GM18519 (cell line): ENCODE data around the gene KIF4A.

ENCODE experiments used
- ATAC-seq: cut with Tn5 transposase; IDR thresholded peaks from one replicate; pipeline ENCODE4 v1.9.1; 2021; ENCODE audit warnings: mild to moderate bottlenecking, moderate library complexity; ENCODE audit not compliant: unreplicated experiment, low FRiP score

The KIF4A gene

DNA sequence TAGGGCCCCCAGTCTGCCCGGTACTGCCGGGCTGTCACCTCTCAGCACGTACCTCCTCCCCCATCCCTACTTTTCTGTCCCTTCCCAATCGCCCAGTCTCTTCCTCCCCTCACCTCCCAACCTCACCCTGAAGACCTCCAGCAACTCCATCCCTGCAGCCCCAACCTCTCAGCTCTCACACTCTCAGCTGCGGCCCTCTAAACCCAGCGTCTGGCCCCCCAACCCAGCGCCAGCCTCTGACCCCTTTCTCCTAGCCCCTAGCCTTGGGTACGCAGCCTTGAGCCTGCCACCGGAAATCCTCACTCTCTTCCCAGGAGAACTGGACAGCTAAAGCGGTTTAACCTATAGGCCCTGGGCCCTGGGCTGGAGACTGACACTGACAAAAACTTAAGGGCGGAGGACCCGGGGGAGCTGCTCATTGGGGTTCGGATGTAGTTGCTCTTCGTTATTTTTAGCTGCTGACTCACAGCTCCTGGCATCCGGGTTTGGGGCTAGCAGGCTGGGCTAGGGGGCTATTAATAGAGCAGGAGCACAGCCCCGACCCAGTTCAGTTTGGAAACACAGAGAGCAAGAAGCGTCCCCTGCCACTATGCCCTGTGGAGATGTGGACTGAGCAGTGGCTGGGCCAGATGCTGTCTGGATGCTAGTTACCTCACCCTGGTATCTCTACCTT, 145.1 kb downstream of the KIF4A start:
- ATAC-seq = no peak

DNA sequence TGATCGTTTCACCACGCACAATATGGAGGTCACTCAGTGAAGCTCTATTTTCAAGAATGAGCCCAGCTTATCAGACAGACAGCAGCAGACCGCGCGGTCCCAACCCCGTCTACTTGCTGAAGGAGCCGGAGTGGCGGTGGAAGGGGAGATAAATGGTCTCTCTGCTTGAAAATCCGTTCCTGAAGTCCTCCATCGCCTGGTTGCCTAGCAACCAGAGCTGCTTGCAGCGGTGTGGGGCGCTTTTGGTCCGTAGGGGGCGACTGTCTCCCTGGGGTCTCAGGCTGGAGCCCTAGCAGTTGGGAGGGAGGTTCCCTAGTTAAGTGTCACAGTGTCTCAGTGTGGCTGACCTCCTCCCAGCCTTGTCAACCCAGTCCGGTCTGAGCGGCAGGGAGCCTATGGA, 146.4 kb downstream of the KIF4A start:
- ATAC-seq = no peak

DNA sequence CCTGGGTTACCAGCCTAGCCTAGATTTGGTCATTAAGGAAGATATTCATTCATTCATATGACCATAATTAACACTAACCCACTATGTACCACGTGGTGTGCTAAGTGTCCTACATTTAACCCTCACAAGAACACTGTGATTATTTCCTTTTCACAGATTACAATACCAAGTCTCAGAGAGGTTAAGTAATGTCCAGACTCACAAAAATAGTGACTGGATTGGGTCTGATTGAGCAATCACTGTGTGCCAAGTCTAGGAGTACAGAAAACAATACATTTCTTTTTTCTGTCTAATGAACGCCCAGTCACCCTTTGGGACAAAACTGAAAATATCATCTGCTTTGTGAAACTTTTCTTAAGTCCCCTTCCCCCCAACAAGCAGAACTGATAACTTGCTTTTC, 147.1 kb downstream of the KIF4A start:
- no peak for ATAC-seq

DNA sequence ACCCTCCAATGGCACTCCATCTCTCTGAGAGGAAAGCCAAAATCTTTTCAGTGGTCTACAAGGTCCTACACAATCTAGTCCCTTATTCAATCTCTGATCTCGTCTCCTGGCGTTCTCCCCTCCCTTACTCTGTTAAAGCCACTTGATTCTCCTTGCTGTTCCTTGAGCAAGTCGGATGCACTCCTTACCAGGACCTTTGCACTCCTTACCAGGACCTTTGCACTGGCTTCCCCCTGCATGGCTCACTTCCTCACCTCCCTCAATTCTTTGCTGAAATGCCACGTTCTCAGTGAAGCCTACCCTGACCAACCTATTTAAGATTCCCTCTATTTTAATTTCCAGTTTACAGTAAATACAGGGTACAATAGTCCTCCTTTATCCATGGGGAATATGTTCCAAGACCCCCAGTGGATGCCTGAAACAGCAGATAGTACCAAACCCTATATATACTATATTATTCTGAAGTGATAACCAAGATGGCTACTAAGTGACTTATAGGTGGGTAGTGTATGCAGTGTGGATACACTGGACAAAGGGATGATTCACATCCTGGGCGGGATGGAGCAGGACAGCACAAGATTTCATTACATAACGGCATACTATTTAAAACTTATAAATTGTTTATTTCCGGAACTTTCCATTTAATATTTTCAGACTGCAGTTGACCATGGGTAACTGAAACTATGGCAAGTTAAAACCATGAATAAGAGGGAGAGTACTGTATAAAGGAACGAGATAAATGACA, 148.2 kb downstream of the KIF4A start:
- ATAC-seq = no peak

DNA sequence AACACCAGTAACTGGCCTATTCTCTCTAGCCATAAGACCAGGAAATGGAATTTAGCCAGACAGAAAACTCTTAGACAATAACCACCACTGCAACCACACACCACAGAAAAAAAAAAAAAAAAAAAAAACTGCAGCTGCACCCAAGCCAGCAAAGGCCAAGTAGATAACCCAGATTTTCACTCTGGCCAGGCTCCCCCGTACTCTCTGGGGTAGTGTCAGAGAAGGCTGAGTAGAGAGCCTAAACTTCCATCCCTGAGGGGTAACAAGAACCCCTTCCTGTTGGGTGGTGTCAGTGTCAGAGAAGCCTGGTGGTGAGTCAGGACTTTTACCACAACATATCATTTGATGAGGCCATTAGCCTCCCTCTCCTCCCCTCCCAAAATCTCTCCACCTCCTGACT, 149.1 kb downstream of the KIF4A start:
- ATAC-seq = no peak

DNA sequence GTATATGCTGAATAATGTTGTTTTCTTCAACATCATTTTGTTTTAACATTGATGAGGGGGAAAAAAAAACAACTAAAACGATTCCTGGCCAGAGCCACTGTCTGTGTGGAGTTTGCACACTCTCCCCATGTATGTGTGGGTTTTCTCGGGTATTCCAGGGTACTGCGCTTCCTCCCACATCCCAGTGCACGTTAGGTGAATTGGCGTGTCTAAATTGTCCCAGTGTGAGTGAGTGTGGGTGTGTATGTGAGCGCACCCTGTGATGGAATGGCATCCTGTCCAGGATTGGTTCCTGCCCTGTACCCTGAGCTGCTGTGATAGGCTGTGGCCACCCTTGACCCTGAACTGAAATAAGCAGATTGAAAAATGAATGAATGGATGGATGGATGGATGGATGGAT, 152.3 kb downstream of the KIF4A start:
- no peak for ATAC-seq

DNA sequence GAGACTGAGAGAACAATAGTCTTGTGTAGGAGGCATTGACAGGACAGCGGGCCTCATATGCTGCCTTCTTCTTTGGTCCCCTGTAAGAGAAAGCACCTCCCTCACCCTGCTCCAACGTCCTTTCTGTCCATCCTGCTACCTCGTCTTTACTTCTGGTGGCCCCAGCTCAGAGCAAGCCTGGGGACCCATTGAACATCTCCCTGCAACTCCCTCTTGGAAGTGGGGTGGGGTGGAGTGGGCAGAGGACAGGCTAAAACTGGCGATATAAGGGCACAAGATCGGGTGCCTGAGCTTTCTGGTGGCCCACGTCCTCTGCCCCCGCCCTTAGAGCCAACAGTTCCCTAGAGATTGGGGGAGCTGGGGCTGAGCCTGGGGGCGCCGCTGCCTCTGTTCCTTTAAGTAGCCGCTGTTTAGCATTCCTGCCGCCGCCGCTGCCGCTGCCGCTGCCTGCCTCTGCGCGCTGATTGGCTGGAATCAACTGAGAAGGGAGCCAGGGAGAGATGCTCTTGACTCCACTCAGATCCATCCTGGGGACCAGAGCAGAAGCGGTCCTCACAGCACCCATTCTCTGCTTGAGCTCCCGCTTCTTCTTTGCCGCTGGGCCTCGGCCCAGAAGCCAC, 154.5 kb downstream of the KIF4A start, which contains the start of gene DLG3:
DLG3 (plus strand) TSS at position 510 of the 620 bp plus-strand sequence. CDS start 367 bp downstream, outside the sequence.
- no peak for ATAC-seq

DNA sequence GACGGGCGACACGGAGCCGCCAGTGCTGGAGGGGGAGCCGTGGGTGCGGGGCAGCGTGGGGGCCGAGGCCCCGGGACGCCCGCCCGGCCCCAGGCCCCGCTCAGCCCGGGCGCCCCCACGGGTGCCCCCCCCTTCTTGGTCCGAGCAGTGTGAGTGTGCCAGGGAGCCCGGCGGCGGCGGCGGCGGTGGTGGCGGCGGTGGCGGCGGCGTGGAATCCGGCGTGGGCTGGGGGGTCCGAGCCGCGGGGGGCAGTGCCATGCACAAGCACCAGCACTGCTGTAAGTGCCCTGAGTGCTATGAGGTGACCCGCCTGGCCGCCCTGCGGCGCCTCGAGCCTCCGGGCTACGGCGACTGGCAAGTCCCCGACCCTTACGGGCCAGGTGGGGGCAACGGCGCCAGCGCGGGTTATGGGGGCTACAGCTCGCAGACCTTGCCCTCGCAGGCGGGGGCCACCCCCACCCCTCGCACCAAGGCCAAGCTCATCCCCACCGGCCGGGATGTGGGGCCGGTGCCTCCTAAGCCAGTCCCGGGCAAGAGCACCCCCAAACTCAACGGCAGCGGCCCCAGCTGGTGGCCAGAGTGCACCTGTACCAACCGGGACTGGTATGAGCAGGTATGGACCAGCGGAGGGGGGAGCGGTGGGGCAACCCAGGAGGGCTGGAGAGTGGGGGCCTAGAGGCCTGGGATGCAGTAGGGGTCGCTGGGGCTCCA, 155.2 kb downstream of the KIF4A start:
- no peak for ATAC-seq

DNA sequence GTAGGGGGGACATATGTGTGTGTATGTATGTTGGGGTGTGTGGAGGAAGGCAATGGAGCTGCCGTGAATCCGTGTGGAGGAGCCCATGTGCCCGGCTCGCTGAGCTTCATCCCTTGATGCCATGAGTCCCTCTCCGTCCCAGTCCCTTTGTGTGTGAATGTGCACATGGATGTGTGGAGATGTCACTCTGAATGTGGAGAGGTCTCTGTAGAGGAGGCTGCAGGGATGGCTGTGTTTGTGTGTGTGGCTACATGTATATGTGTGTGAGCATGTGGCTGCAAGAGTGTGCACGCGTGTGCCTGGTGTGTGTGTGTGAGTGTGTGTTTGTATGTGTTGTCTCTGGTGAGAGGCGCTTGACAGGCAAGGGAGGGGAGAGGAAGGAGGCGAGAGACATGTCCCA, 156.0 kb downstream of the KIF4A start:
- ATAC-seq = no peak

DNA sequence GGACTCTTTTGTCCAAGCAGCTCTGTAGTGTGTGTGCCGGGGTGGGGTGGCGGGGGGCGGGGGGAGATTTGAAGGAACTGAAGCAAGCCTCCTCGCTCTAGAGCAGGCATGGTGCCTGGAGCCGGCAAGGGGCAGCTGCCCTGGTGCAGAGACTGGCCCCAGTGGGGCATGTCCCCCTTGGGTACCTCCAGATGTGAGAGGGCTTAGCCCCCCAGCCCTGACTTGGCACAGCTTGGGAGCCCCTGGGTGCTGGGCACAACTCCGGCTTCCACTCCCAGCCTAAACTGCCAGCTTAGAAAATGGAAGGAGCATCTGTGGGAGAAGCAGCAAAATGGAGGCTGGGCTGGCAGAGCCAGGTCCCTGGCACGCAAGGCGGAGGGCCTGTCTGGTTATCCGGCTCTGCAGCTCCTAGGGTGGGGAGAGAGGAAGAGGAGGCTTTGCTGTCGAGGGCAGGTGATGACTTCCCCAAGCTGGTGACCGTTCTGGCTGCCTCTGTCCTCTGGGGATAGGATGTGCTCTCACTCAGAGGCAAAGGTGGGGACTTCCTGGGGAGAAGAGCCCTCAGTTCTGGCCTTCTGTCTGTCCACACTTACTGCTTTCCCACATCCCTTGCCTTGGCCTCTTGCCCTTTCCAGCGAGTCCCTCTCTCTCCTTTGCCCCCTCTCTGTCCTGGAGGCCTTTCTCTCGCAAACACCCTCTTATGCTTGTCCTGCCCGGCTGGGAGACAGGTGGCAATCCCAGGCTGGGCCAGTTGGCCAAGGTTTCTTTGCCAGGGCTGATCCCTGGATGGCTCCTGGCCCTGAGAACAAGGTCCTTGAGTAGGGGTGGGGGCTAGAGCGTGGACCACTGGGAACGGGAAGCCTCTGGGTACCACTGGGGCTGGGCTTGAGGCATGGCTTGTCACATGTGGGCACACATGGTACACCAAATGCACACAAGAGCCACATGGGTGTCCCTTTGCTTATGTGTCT, 156.8 kb downstream of the KIF4A start:
- ATAC-seq = no peak

DNA sequence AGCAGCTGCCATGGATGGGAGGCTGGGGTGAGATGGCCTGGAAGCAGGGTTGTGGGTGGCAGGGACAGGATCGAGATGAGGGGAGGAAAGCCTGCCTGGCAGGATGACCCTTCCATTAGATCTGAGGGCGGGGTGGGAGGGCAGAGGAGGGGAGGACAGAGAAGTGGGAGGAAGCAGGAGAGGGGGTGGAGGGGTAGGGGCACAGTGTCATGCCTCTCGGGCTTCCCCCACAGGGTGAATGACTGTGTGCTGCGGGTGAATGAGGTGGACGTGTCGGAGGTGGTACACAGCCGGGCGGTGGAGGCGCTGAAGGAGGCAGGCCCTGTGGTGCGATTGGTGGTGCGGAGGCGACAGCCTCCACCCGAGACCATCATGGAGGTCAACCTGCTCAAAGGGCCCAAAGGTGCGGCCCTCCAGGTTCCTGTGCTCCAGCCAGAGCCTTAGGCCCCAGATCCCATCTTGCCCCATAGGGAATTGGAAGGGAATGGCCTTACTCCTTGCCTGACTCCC, 159.6 kb downstream of the KIF4A start:
- no peak for ATAC-seq

DNA sequence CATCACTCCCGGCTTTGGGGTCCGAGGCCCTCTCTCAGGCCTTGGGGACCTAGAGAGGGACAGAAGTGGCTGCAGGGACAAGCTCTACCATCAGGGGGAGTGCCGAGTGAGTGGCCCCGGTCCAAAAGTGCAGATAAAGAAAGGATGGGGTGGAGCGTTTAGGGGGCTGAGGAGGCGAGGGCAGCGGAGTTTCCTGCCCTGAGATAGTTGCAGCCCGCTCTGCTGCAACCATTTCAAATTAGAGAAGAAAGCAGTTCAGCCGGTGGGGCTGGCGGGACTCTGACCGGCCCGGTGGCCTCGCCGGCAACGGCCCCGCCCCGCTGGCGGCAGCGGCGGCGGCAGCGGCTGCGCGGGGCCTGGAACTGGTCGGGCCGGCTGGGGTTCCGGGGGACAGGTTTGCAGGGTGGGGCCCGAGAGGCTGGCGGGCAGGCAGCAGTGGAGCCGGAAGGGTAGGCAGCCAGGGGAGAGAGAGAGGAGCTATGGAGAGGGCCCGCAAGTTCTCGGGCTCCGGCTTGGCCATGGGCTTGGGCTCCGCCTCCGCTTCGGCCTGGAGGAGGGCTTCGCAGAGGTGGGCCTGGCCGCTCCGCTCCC, 162.3 kb downstream of the KIF4A start:
- ATAC-seq = no peak

DNA sequence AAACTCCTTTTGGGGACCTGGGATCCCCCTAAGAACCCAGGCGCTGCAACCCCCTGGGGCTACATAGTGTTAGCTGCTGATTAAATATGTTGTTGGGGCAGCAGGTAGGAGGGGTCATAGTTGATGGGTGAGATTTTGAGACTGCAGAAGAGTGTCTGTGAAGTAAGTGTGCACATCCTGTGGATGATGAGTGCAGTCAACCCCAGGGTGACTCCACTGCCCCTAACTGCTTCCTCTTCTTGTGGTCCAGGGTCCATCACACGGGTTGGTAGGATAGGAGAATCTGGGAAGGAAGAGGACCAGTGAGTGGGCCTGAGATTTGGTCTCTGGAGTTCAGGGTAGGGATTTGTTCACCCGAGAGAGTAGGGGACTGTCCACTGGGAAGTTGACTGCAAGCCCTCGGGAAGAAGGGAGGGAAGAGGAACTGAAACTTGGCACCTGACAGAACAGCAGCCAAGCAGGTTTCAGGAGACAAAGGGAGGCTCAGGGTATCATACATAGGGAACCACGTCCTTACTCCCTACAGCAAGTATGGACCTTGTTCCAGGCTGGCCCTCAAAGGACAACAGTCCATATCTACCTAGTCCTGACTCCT, 163.2 kb downstream of the KIF4A start:
- ATAC-seq = no peak

DNA sequence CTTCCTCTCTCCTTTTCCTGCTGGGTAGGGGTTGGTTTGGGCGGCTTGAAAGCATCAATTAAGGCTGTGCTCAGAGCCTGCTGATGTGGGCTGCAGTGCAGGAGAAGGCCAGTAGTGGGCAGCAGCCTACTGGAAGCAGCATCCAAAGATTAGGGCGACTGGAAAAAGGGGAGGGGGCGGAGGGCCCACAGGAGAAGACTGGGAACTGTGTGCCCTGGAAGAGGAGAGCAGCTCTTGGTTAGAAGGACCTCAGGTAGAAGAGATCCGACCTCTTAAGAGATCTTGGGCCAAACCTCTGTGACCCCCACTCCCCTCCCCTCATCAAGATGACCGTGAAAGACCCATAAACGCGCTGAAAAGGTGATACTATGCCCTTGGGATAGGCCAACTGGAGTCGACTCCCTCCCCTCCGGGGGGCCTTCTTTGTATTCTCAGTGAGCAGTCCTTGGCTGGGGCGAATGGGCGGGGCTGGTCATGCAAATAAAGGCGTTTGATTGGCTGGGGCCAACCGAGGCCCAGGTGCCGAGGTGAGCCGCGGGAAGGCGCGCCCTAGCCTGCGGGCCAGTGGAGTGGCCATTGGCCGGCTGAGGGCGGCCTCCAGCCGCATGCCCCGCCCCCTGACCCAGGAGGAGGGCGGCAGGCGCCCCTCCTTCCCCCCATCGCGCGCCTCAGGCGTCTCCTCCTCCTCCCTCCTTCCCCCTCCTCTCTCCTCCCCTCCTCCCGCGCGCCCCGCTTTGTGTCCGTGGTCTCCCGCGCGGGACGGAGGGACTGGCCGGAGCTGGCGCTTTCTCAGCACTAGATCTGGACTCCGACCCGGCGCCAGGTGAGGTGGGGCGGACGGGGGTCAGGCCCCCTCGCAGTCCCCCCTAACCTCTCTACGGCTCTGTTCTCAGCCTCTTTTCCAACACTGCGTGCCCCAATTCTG, 164.8 kb downstream of the KIF4A start:
- ATAC-seq = no peak

DNA sequence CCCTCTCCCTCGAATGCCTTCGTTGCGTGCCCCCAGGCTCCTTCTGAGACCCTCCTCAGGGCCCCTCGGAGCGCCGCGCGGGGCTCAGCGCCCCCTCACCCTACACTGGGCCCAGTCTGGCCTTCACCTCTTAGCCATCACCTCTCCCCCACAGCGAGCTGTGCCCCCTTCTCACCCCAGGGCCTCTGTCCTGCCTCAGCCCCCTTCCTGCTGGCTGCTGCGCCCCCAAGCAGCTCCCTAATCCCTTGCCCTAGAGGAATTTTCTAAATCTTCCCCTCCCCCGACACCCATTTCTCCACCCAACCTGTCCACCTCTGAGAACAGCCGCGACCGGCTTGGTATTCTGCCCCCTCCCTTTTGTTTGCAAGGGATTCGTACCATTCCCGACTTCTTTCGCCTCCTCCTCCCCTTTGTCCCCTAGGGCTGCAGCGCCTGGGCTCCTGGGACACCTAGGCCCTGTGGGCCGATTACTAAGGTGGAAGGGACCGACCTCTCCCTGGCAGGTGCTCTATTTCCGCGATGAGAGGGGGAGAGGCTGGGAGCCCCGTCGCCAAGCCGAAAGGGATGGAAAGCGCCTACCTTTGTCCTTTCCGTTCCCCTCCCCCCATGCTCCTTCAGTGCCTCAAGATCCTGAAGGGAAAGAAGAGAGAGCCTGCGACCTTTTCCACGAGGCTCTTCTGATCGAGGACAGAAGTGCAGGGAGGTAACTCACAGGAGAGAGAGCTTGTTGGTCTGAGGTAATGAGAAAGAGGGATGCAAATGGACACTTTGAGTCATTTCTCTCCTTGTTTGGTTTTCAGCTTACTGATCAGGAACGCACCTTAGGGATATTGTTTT, 165.7 kb downstream of the KIF4A start:
- ATAC-seq = no peak

DNA sequence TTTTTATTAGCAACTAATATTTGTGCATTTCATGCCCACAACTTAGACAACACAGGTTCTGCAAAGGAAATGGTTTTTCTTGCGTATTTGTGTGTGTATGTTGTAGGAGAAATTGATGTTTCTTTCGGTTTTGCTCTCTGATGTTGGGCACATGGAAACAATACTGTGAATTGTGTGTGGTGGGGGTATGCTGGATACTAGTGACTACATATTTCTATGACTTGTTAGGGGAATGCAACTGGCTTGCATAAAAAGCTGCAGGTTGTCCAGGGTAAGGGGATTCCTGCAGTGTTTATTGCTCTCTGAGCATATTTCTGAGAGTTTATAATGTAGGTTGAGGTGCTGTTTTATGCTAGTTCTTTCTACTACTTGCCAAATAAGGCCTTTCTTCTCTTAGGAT, 166.4 kb downstream of the KIF4A start:
- no peak for ATAC-seq

DNA sequence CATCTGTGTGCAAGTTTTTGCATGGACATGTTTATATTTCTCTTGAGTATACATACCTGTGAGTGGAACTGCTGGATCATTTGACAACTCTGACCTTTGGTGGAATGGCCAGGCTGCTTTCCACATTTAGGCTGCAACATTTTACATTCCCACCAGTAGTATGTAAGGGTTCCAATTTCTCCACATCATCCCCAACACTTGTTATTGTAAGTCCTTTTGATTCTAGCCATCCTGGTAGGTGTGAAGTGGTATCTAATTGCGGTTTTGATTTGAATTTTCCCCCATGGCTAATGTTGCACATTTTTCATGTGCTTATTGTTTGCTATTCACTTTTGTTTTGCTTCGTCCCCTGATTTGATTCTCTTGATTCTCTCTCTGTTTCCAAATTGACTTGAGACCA, 171.1 kb downstream of the KIF4A start:
- ATAC-seq = no peak
